Measurements from ENCODE around the gene SGO2. TPM values are rescaled to one million over a fixed set of nuclear protein-coding genes. Genes with fewer than 3 reads are reported as not detected.
A peak's percentile ranks its signal among the peaks of the same experiment; 100 is the strongest.

SGO2 gene
- total and polyA plus RNA-seq, 2 of the 13 experiments (the other 11 are each of a cell fraction or from before 2014, with no cell fraction given), result 5.1 to 16.2 TPM

GRCh38 chr2:200523158-200523557, 2.8 kb upstream of the SGO2 start:
- ATAC-seq (no peak), DNase-seq (ENCODE audit: low spot score) (no peak), FAIRE-seq (no peak)
- peaks cover 18% of the 10 kb centered on the region for H3K79me2 ChIP-seq (ENCODE audit: insufficient read depth, low read length)
- CTCF ChIA-PET (ENCODE audit: low intra/inter-chr PET ratio, low total read pairs), result no interaction called here
- no peak overlapping the region for H3K4me2 ChIP-seq (ENCODE audit: low read depth, low read length)
- no peaks in the 10 kb centered on the region for H3K9me3 ChIP-seq (ENCODE audit: low read length)
- BruUV-seq (replicated peaks), result no TSS peak
- TF ChIP-seq CREB1 (IDR thresholded peaks at IDR 0.05) (peak; percentile 51; the same call in 1 of the 2 replicates), CREB1 (CRISPR knock-in tag; IDR thresholded peaks at IDR 0.05) (no peak)
- TF ChIP-seq, protein P1, sequence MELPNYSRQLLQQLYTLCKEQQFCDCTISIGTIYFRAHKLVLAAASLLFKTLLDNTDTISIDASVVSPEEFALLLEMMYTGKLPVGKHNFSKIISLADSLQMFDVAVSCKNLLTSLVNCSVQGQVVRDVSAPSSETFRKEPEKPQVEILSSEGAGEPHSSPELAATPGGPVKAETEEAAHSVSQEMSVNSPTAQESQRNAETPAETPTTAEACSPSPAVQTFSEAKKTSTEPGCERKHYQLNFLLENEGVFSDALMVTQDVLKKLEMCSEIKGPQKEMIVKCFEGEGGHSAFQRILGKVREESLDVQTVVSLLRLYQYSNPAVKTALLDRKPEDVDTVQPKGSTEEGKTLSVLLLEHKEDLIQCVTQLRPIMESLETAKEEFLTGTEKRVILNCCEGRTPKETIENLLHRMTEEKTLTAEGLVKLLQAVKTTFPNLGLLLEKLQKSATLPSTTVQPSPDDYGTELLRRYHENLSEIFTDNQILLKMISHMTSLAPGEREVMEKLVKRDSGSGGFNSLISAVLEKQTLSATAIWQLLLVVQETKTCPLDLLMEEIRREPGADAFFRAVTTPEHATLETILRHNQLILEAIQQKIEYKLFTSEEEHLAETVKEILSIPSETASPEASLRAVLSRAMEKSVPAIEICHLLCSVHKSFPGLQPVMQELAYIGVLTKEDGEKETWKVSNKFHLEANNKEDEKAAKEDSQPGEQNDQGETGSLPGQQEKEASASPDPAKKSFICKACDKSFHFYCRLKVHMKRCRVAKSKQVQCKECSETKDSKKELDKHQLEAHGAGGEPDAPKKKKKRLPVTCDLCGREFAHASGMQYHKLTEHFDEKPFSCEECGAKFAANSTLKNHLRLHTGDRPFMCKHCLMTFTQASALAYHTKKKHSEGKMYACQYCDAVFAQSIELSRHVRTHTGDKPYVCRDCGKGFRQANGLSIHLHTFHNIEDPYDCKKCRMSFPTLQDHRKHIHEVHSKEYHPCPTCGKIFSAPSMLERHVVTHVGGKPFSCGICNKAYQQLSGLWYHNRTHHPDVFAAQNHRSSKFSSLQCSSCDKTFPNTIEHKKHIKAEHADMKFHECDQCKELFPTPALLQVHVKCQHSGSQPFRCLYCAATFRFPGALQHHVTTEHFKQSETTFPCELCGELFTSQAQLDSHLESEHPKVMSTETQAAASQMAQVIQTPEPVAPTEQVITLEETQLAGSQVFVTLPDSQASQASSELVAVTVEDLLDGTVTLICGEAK (IDR thresholded peaks at IDR 0.05), result no peak
- TF ChIP-seq, protein P1 (CRISPR knock-in tag; IDR thresholded peaks at IDR 0.05), result no peak
- no peak overlapping the region for H3K27ac ChIP-seq (ENCODE audit: extremely low read length, insufficient read depth, low read length)
- H4K20me1 ChIP-seq (ENCODE audit: insufficient read depth, low read length), result no peaks in the 10 kb centered on the region
- H3K4me1 ChIP-seq (ENCODE audit: insufficient read depth, low read length), result peaks cover 25% of the 10 kb centered on the region
- 12% methylated on average over 3 of the region's 3 CpGs for WGBS (ENCODE audit: low lambda C conversion rate)
- H3K4me3 ChIP-seq (replicated peaks in 1 of 3; ENCODE audit: insufficient read depth in 1 of 3, low read depth in 2 of 3, low read length in 3 of 3), result no peak overlapping the region
- H3K36me3 ChIP-seq (replicated peaks in 1 of 2; ENCODE audit: control insufficient read depth in 1 of 2, insufficient read depth in 2 of 2, low read length in 2 of 2), result no peaks in the 10 kb centered on the region
- H3K27me3 ChIP-seq (ENCODE audit: control insufficient read depth in 1 of 2, insufficient read depth in 2 of 2, low read length in 2 of 2), result peaks cover 2 to 27% of the 10 kb centered on the region in 2 experiments; a peak in 2 of 5 replicates
- no peak overlapping the region for H3K9ac ChIP-seq (ENCODE audit: insufficient read depth, low read depth, low read length)
- POLR2A ChIA-PET, result no interaction called here
- in situ Hi-C loops (cut with HindIII; ENCODE audit: extremely low pct_ligation_motif_present, low pct_unique_long_range_greater_than_20kb), result no loop called here
- intact Hi-C loops (cut with micrococcal nuclease; ENCODE audit: unreplicated experiment), result no loop called here
- H2AFZ ChIP-seq (ENCODE audit: low read length), result no peak overlapping the region

Measured in HepG2 (cell line).